Right lobe of liver (tissue), 6 donors: ENCODE measurements around the gene CLEC7A. TPM values are rescaled to one million over a fixed set of nuclear protein-coding genes. Genes with fewer than 3 reads are reported as not detected.
A peak's percentile ranks its signal among the peaks of the same experiment; 100 is the strongest.

Experiments
- ATAC-seq, 4 donors: fragments of 200-7000 bp; cut with Tn5 transposase; one replicate each; pipeline ENCODE4 v1.9.1; 2020; ENCODE audit warnings: mild to moderate bottlenecking in 4 of 4, moderate library complexity in 4 of 4
- DNase-seq, 3 donors: peaks; one replicate each; pipeline ENCODE4 v3.0.0-alpha.2; 2020
- H3K27ac ChIP-seq, 3 donors: fragments of 200-600 bp; one replicate each; pipeline ENCODE4 v1.8.0; 2022
- H3K27me3 ChIP-seq, 2 donors: fragments of 200-600 bp; one replicate each; pipeline ENCODE4 v1.8.0; 2022
- H3K36me3 ChIP-seq, 4 donors: fragments of 200-600 bp; sonication (generic) in 1 of 4; one replicate each; pipeline versions ENCODE4 v1.5.1 to v1.8.0; 2017 to 2022; ENCODE audit warnings: control low read depth in 1 of 4
- H3K4me1 ChIP-seq, 4 donors: fragments of 200-600 bp; sonication (generic) in 1 of 4; one replicate each; pipeline versions ENCODE4 v1.5.1 to v1.8.0; 2017 to 2022; ENCODE audit warnings: control low read depth in 1 of 4
- H3K4me3 ChIP-seq, 3 donors: fragments of 200-600 bp; one replicate each; pipeline ENCODE4 v1.8.0; 2022
- H3K9me3 ChIP-seq, 4 donors: fragments of 200-600 bp; sonication (generic) in 1 of 4; one replicate each; pipeline versions ENCODE4 v1.5.1 to v1.8.0; 2017 to 2022; ENCODE audit warnings: control low read depth in 1 of 4
- POLR2A ChIP-seq: fragments of 450-650 bp; IDR thresholded peaks from one replicate; pipeline ENCODE4 v1.6.1; 2017; ENCODE audit warnings: antibody characterized with exemption, mild to moderate bottlenecking
- WGBS: methylation state at CpG from one replicate; pipeline ENCODE4 v1.1.6; 2018; ENCODE audit warnings: low coverage, low lambda C conversion rate; ENCODE audit not compliant: insufficient coverage; ENCODE audit errors: missing lambda C conversion rate; 5-methylcytosine and 5-hydroxymethylcytosine counted together
- intact Hi-C, 2 donors: fragments of 100-400 bp; cut with DNase I; formaldehyde crosslinking; loops; one replicate each; pipeline versions ENCODE4 v1.11.2 to v1.14.1; 2022
- total RNA-seq, 6 experiments: library from RNA; depleted of rRNA in 2 of 6; stranded (reverse); fragments of >200 nt in 2 of 6; fragmentation: NEBNext Ultra II Directional in 3 of 6; extraction: Animal tissue kit (Norgen Biotek cat#: 25700) in 3 of 6; gene quantifications; one replicate each; pipeline versions ENCODE4 v1.1.0 to v1.2.4, GENCODE V29; 2016 to 2023
- TF ChIP-seq, protein P1 (sequence below), 4 donors: fragments of 200-600 bp in 3 of 4; fragments of 450-650 bp in 1 of 4; IDR thresholded peaks; one replicate each; pipeline versions ENCODE4 v1.5.1 to v1.8.0; 2016 to 2022; ENCODE audit warnings: antibody characterized with exemption in 4 of 4, mild to moderate bottlenecking in 2 of 4
- donor health status: DM: no; HTN: yes; CAD: no.
- donor health status: DM: no; HTN: no; CAD: no.
- donor health status: DM: no; HTN: no; CAD: no.
- donor health status: DM: no; HTN: yes; CAD: no.
- donor health status: DM: no; HTN: yes; CAD: no.

CLEC7A gene
- total RNA-seq, 6 experiments from 2014 or later = 1.6 to 9.5 (median 3.8) TPM

DNA sequence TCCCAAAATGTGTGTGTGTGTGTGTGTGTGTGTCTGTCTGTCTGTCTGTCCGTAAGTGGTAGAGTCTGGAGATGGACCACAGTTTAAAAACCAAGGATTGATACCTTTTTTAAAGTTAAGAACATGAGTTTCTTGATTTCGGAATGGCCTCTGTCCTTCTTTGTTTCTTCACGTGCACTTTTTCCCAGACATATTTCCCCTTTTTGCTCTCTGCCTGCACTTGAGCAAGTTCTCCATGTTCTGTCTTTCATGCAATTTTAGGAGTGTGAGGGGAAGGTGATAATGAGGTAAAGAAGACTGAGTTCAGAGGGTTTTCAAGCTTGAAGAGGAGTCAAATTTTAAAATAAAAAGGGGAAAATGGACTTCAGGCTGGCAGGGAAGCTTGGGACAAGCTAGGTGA, 29.3 kb upstream of the CLEC7A start:
- no peak overlapping the region for H3K27ac ChIP-seq
- no peaks in the 10 kb centered on the region for H3K9me3 ChIP-seq
- intact Hi-C loops = no loop called here
- no peaks in the 10 kb centered on the region for H3K27me3 ChIP-seq
- ATAC-seq (no peak), DNase-seq (no peak)
- TF ChIP-seq, protein P1, sequence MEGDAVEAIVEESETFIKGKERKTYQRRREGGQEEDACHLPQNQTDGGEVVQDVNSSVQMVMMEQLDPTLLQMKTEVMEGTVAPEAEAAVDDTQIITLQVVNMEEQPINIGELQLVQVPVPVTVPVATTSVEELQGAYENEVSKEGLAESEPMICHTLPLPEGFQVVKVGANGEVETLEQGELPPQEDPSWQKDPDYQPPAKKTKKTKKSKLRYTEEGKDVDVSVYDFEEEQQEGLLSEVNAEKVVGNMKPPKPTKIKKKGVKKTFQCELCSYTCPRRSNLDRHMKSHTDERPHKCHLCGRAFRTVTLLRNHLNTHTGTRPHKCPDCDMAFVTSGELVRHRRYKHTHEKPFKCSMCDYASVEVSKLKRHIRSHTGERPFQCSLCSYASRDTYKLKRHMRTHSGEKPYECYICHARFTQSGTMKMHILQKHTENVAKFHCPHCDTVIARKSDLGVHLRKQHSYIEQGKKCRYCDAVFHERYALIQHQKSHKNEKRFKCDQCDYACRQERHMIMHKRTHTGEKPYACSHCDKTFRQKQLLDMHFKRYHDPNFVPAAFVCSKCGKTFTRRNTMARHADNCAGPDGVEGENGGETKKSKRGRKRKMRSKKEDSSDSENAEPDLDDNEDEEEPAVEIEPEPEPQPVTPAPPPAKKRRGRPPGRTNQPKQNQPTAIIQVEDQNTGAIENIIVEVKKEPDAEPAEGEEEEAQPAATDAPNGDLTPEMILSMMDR (IDR thresholded peaks at IDR 0.05) = no peak
- H3K4me1 ChIP-seq = no peaks in the 10 kb centered on the region
- H3K4me3 ChIP-seq = no peak overlapping the region
- no peaks in the 10 kb centered on the region for H3K36me3 ChIP-seq
- WGBS = 57% methylated on average over 3 of the region's 3 CpGs

DNA sequence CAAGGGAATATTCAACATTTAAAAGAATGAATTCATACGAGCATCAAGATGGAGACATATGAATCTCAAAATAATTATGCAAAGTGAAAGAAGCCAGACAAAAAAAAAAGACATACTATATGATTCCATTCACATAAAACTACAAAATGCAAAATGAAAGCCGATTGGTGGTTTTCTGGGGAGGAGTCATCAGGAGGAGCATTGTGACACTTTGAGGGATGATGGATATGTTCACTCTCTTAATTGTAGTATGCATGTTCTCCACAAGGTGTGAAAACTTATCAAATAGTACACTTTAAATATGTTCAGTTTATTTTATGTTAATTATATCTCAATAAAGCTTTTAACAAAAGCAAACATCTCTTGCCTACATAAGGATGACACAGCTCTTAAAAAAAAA, 28.4 kb upstream of the CLEC7A start:
- 68% methylated on average over 2 of the region's 2 CpGs for WGBS
- H3K4me3 ChIP-seq = no peak overlapping the region
- ATAC-seq = no peak

DNA sequence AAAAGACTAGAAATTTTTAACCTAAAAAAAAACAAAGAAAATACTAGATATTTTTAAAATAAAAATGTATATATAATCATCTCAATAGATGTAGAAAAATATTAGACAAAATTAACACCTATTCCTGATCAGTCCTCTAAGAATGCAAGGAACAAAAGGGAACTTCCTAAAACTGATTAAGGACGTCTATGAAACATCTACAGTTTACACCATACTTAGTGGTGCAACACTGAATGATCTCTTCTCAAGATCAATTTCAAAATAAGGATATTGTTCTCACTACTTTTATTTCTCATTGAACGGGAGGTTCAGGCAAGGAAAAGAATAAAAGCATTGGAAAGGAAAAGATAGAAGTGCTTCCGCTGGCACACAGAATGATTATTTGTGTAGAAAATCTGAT, 26.0 kb upstream of the CLEC7A start:
- DNase-seq = no peak
- Histone ChIP-seq H3K4me1 (no peaks in the 10 kb centered on the region), H3K27me3 (no peaks in the 10 kb centered on the region), H3K27ac (no peak overlapping the region), H3K9me3 (no peaks in the 10 kb centered on the region), H3K36me3 (no peaks in the 10 kb centered on the region), H3K4me3 (no peak overlapping the region)
- TF ChIP-seq, protein P1 (IDR thresholded peaks at IDR 0.05) = no peak
- TF ChIP-seq POLR2A = no peak
- intact Hi-C loops = no loop called here
- ATAC-seq = no peak
- 43% methylated on average over 3 of the region's 3 CpGs for WGBS

More for the DNA sequence above, 28.4 kb upstream of the CLEC7A start:
- H3K4me1 ChIP-seq = no peaks in the 10 kb centered on the region
- no peak for DNase-seq
- TF ChIP-seq, protein P1 (IDR thresholded peaks at IDR 0.05) = no peak
- no peak for TF ChIP-seq POLR2A
- intact Hi-C loops = no loop called here
- H3K27me3 ChIP-seq = no peaks in the 10 kb centered on the region
- no peak overlapping the region for H3K27ac ChIP-seq
- no peaks in the 10 kb centered on the region for H3K36me3 ChIP-seq
- H3K9me3 ChIP-seq = no peaks in the 10 kb centered on the region

DNA sequence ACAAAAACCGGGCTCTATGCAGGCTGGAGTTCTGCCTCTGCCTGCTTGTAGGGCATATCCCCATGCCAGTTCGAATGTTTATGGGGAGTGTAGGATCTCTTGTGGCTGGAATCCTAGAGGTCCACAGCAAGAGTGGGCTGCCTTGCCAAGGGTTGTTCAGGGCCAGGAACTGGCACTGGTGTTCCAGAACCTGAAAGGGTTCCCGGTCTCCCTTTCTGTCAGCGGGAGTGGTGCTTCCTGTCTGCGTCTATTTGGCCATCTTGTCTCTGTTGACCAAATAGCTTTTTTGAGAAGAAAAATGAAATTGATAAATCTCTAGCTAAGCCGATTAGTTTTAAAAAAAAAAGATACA, 24.1 kb upstream of the CLEC7A start:
- WGBS = 54% methylated on average over 5 of the region's 6 CpGs
- Histone ChIP-seq H3K4me1 (no peaks in the 10 kb centered on the region), H3K36me3 (no peaks in the 10 kb centered on the region), H3K27me3 (no peaks in the 10 kb centered on the region), H3K9me3 (no peaks in the 10 kb centered on the region), H3K4me3 (peak overlapping the region; percentile 46 to 60 (median 59)), H3K27ac (peak overlapping the region in 2 of 3 donors; percentile 75 to 80)
- ATAC-seq (no peak), DNase-seq (no peak)
- no peak for TF ChIP-seq POLR2A
- TF ChIP-seq, protein P1 (IDR thresholded peaks at IDR 0.05) = no peak
- intact Hi-C loops = loop anchor here in 1 of 2 donors (5.0 kb wide), 1 partner anchor 33 kb away; no protein-coding TSS in a partner anchor
